Activated CD4-positive, alpha-beta T cell treated with anti-CD3 and anti-CD28 coated beads for 48 hours (primary cell): ENCODE results near the gene ELAVL3.

Experiments used
- DNase-seq: peaks from one replicate; pipeline ENCODE4 v3.0.0-alpha.2; 2020

ELAVL3 gene

DNA sequence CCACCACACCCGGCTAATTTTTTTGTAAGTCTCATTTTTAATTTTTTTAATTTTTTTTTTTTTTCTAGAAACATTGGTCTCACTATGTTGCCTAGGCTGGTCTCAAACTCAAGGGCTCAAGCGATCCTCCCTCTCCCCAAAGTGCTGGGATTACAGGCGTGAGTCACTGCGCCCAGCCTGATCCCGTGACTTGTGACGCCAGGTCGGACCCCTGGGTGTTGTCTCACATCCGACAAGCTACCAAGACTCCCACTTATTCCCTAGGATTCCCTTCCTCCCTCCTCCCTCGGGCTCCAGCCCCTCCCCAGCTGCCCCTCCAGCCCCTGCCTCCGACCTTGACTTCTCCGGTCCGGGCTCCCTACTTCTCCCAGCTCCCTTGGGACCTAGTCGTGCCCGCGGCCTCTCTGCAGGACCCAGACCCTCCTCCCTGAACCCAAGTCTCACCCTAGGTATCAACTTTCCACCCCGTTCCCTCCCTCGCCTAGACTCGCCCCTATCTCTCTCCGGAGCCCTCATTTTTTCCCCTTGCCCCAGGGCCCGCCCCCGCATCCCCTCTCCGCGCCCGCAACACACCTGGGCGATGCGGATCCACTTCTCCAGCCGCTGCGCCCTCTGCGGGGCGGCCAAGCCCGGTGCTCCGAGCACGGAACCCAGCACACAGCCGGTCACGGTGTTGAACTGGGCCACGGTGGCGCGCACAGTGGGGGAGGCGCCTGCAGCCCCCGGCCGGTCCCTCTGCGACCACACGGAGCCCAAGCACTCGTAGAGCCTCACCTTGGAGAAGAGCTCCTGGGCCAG lies 74.8 kb downstream of the ELAVL3 start:
- peak; percentile 66 for DNase-seq

DNA sequence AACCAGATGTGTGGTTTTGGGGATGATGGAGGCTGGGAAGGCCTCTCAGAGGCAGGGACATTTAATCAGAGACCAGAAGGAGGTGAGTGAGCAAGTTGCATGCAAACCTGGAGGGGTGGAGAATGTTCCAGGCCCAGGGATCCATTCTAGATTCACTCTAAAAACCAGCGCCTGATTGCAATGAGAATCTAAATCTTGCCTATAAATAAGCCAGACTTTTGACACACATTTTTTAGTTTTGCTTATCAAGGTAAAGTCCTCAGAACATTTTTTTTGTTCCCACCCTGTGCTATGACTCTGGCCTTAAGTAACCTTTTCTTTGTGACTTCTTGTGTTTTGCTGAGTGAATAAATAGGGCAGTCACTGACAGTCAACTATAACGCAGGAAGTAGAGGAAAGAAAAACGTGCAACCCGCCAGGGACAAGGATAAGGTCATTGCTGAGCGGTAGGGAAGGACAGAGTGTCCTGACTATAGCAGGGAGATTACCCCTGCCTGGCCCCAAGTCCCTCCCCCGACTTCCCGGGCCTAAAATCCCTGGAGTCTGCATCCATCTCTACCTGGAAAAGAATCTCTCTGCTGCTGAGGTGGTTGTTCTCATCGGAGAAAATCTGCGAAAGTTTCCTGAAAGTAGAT lies 76.1 kb downstream of the ELAVL3 start:
- DNase-seq, result no peak

DNA sequence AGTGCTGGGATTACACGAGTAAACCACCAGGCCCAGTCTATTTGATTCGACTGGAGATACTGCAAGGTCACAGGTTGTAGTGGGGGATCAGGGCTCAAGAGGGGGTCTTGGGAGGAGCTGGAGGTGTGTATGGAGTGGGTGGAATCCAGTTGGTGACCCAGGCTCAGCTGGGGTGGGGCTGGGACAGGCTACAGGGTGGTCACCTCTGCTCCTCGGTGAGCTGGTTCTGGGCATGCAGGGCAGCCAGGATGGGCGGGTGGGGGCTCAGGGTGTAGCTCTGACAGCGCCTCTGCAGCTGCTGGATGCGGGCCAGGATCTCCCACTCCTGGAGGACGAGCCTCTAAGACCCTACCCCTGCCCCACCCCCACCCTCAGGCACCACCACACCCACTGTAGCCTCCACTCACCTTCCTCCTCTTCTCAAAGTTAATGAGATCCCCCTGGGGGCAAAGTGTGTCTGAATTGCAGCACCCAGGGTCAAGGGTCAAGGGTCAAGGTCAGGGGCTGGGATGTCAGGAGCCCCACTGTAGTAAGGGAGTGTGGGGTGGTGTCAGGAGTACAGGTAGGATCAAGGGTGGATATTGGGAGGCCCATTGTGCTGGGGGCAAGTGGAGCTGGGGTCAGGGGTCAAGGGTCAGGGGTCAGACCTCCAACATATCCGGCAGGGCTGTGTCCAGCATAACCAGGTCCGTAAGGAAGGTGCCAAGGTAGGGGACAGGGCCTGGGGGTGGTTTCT lies 78.9 kb downstream of the ELAVL3 start:
- no peak for DNase-seq
